GM23338 (cell line): ENCODE results near the gene PER1. TPM values are rescaled to one million over a fixed set of nuclear protein-coding genes. Genes with fewer than 3 reads are reported as not detected.

Source experiments
- ATAC-seq: fragments of 200-7000 bp; cut with Tn5 transposase; 3 replicates; pipeline ENCODE4 v1.9.1; 2020
- DNase-seq: peaks from one replicate; pipeline ENCODE4 v3.0.0-alpha.2; 2015; ENCODE audit warnings: low spot score
- H2AFZ ChIP-seq: fragments of 200-600 bp; sonication (generic); 2 replicates; pipeline ENCODE4 v1.8.0; 2016; ENCODE audit warnings: antibody characterized with exemption, mild to moderate bottlenecking, moderate library complexity
- H3F3A ChIP-seq: fragments of 200-600 bp; sonication (generic); replicated peaks from 2 replicates; pipeline ENCODE4 v1.8.0; 2017; ENCODE audit warnings: antibody characterized with exemption, mixed run types, low read depth
- H3K27ac ChIP-seq: fragments of 200-600 bp; sonication (generic); 2 replicates; pipeline ENCODE4 v1.6.1; 2016; ENCODE audit warnings: low read depth
- H3K27me3 ChIP-seq: fragments of 200-600 bp; sonication (generic); 2 replicates; pipeline ENCODE4 v1.8.0; 2016; ENCODE audit warnings: mild to moderate bottlenecking, mixed run types, moderate library complexity; ENCODE audit not compliant: insufficient read depth
- H3K36me3 ChIP-seq: fragments of 200-600 bp; sonication (generic); 2 replicates; pipeline ENCODE4 v1.8.0; 2016; ENCODE audit warnings: mild to moderate bottlenecking; ENCODE audit not compliant: insufficient read depth
- H3K4me1 ChIP-seq: fragments of 200-600 bp; sonication (generic); 2 replicates; pipeline ENCODE4 v1.8.0; 2016; ENCODE audit warnings: mild to moderate bottlenecking, moderate library complexity; ENCODE audit not compliant: insufficient read depth
- H3K4me2 ChIP-seq: fragments of 200-600 bp; sonication (generic); 2 replicates; pipeline ENCODE4 v1.7.1; 2017; ENCODE audit warnings: mixed run types
- H3K4me3 ChIP-seq: fragments of 200-600 bp; sonication (generic); 2 replicates; pipeline ENCODE4 v1.6.1; 2016; ENCODE audit warnings: mixed run types
- H3K79me2 ChIP-seq: fragments of 200-600 bp; sonication (generic); replicated peaks from 2 replicates; pipeline ENCODE4 v1.8.0; 2017; ENCODE audit warnings: mild to moderate bottlenecking; ENCODE audit not compliant: insufficient read depth
- H3K9me2 ChIP-seq: fragments of 200-600 bp; sonication (generic); 2 replicates; pipeline ENCODE4 v1.8.0; 2017; ENCODE audit not compliant: insufficient read depth
- H4K20me1 ChIP-seq: fragments of 200-600 bp; sonication (generic); replicated peaks from 2 replicates; pipeline ENCODE4 v1.8.0; 2017; ENCODE audit warnings: mild to moderate bottlenecking; ENCODE audit not compliant: insufficient read depth
- H3K27ac Mint-ChIP-seq: 2 replicates; pipeline ENCODE4 v1.8.0; 2020; ENCODE audit warnings: inconsistent platforms, mild to moderate bottlenecking, moderate library complexity, mixed read lengths
- H3K27me3 Mint-ChIP-seq: 3 replicates; pipeline ENCODE4 v1.8.0; 2022; ENCODE audit warnings: low read depth, mild to moderate bottlenecking, moderate library complexity, mixed read lengths, inconsistent platforms; ENCODE audit not compliant: insufficient read depth, poor library complexity
- H3K36me3 Mint-ChIP-seq: 3 replicates; pipeline ENCODE4 v1.8.0; 2021; ENCODE audit warnings: low read depth, mild to moderate bottlenecking, inconsistent platforms, moderate library complexity, mixed read lengths
- H3K4me1 Mint-ChIP-seq: 3 replicates; pipeline ENCODE4 v1.8.0; 2020; ENCODE audit warnings: mild to moderate bottlenecking, inconsistent platforms, mixed read lengths
- H3K4me3 Mint-ChIP-seq: 3 replicates; pipeline ENCODE4 v1.8.0; 2021; ENCODE audit warnings: moderate library complexity, mild to moderate bottlenecking, inconsistent platforms, mixed read lengths
- H3K9me3 Mint-ChIP-seq: 3 replicates; pipeline ENCODE4 v1.8.0; 2020; ENCODE audit warnings: moderate library complexity, mild to moderate bottlenecking, inconsistent platforms, mixed read lengths
- CREB1 ChIP-seq: fragments of 250-450 bp; sonication (Bioruptor Pico); IDR thresholded peaks from 2 replicates; pipeline ENCODE4 v1.5.0; 2020; ENCODE audit warnings: low read depth, mild to moderate bottlenecking, moderate library complexity
- EZH2 ChIP-seq: fragments of 200-600 bp; sonication (generic); IDR thresholded peaks from one replicate; pipeline ENCODE4 v1.8.0; 2017; ENCODE audit warnings: antibody characterized with exemption, mild to moderate bottlenecking, low read depth; ENCODE audit not compliant: unreplicated experiment
- polyA plus RNA-seq: library from polyadenylated mRNA; unstranded; fragments of >200 nt; fragmentation: Nextera tagmentation; extraction: Ambion mirVana; gene quantifications from 2 replicates; pipeline ENCODE4 v1.2.1, GENCODE V29; 2016
- total RNA-seq: library from RNA; depleted of rRNA; stranded (reverse); fragments of >200 nt; shearing (Covaris generic); gene quantifications from 2 replicates; pipeline ENCODE4 v1.2.3, GENCODE V29; 2014
- TF ChIP-seq, protein P1 (sequence below): IDR thresholded peaks from one replicate; pipeline ENCODE4 v1.6.1; 2018; ENCODE audit warnings: antibody characterized with exemption; ENCODE audit not compliant: unreplicated experiment

Gene PER1
- total and polyA plus RNA-seq, 2 experiments from 2014 or later = 12.2 to 36.1 TPM

DNA sequence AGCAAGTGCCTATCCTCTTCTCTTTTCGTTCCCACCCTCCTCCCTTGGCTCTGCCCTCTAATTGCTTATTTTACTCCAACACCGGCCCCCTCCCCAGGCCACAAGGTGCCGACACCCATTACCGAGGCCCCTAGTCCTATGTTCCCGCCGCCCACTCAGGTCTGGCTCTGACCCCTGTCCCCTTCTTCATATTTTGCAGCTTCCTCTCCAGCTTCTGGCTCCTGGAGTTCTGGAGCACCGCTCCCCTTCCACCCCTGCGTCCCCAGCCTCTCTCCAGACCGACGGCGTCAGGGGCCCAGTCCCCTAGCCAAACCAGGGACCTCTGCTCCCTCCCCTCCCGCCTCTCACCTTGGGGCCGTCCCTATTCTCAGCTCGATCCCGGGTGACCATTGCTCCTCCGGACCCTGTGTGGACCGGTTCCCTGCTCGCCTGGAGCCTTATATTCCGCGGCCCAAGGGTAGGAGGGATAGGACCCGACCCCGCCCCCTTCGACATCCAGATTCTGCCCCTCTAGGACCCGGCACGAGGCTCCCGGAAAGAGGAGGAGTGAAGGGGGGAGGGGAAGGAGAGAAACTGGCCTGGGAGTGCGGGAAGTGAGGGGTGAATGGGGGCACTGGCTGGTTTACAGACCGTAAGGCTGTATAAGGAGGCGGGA, 28.4 kb downstream of the PER1 start, which contains the start of gene HES7:
TSS of gene HES7 (minus strand) at position 412 of the 655 bp plus-strand sequence. CDS start at position 390, 22 bp downstream.
- Mint-ChIP-seq H3K4me3 (peak within 1 kb of the TSS; percentile 83), H3K27ac (no peak within 1 kb of the TSS), H3K4me1 (peaks cover 32% of the 10 kb centered on the region), H3K36me3 (peaks cover 12% of the 10 kb centered on the region), H3K27me3 (peaks cover 89% of the 10 kb centered on the region), H3K9me3 (peaks cover 24% of the 10 kb centered on the region)
- H2AFZ ChIP-seq = peak within 1 kb of the TSS; percentile 67; the same call in 1 of the 2 replicates
- DNase-seq (peak; percentile 92), ATAC-seq (peak; percentile 0)
- TF ChIP-seq EZH2 = peak; percentile 19
- no peak for TF ChIP-seq CREB1 (CRISPR knock-in tag)
- H3K4me1 ChIP-seq = peaks cover 26% of the 10 kb centered on the region
- H3K9me2 ChIP-seq = no peaks in the 10 kb centered on the region
- peaks cover 6% of the 10 kb centered on the region; the same call in 1 of the 2 replicates for H4K20me1 ChIP-seq
- H3K4me3 ChIP-seq = peak within 1 kb of the TSS; percentile 66
- no peaks in the 10 kb centered on the region for H3K79me2 ChIP-seq
- H3K4me2 ChIP-seq = peak within 1 kb of the TSS; percentile 94
- H3K27ac ChIP-seq = no peak within 1 kb of the TSS
- H3F3A ChIP-seq = peaks cover 18% of the 10 kb centered on the region
- H3K27me3 ChIP-seq = peaks cover 69% of the 10 kb centered on the region
- no peaks in the 10 kb centered on the region for H3K36me3 ChIP-seq

DNA sequence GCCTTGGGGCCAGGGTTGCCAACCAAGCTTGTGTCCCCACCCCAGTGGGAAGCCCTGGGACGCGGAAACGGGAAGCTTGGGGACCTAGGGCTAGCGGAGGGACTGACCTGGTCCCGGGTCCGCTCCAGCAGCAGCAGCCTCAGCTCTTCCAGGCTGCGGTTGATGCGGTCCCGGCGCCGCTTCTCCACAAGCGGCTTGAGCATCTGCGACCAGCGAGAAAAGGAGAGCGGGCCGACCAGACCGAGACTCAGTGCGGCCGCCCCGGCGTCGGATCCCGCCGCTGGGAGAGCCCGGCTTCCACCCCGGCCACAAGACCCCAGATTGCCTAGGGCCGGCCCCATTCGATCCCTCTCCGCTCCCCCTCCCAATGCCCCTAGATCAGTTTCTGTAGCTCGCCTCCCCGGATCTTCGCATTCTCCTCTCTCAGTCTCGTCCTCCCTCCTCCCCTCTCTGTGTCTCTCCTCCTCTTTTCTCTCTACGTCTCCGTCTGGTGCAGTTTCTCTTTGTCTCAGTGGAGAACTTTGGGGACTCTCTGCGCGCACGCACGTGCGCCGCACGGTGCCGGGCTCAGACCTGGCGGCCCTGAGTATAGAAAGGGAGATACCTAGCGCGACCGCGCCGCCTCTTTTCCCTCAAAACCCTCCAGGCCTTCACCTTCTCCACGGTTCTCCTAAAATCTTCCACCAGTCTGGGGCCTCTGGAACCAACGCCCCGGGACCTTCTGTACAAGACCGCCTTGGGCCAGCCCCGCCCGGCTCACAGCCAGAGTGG, 29.1 kb downstream of the PER1 start:
- Histone ChIP-seq H3K4me2 (peak overlapping the region; percentile 94), H3F3A (peaks cover 22% of the 10 kb centered on the region), H4K20me1 (peaks cover 6% of the 10 kb centered on the region; the same call in 1 of the 2 replicates), H3K27me3 (peaks cover 68% of the 10 kb centered on the region), H3K27ac (no peak overlapping the region), H3K36me3 (no peaks in the 10 kb centered on the region), H3K4me3 (peak overlapping the region; percentile 66), H3K4me1 (peaks cover 26% of the 10 kb centered on the region), H2AFZ (peak overlapping the region; percentile 67; the same call in 1 of the 2 replicates), H3K9me2 (no peaks in the 10 kb centered on the region), H3K79me2 (no peaks in the 10 kb centered on the region)
- ATAC-seq (no peak), DNase-seq (peak; percentile 44)
- peaks cover 24% of the 10 kb centered on the region for H3K9me3 Mint-ChIP-seq
- peaks cover 32% of the 10 kb centered on the region for H3K4me1 Mint-ChIP-seq
- peaks cover 13% of the 10 kb centered on the region for H3K36me3 Mint-ChIP-seq
- H3K4me3 Mint-ChIP-seq = peak overlapping the region; percentile 83
- H3K27me3 Mint-ChIP-seq = peaks cover 89% of the 10 kb centered on the region
- TF ChIP-seq, protein P1, sequence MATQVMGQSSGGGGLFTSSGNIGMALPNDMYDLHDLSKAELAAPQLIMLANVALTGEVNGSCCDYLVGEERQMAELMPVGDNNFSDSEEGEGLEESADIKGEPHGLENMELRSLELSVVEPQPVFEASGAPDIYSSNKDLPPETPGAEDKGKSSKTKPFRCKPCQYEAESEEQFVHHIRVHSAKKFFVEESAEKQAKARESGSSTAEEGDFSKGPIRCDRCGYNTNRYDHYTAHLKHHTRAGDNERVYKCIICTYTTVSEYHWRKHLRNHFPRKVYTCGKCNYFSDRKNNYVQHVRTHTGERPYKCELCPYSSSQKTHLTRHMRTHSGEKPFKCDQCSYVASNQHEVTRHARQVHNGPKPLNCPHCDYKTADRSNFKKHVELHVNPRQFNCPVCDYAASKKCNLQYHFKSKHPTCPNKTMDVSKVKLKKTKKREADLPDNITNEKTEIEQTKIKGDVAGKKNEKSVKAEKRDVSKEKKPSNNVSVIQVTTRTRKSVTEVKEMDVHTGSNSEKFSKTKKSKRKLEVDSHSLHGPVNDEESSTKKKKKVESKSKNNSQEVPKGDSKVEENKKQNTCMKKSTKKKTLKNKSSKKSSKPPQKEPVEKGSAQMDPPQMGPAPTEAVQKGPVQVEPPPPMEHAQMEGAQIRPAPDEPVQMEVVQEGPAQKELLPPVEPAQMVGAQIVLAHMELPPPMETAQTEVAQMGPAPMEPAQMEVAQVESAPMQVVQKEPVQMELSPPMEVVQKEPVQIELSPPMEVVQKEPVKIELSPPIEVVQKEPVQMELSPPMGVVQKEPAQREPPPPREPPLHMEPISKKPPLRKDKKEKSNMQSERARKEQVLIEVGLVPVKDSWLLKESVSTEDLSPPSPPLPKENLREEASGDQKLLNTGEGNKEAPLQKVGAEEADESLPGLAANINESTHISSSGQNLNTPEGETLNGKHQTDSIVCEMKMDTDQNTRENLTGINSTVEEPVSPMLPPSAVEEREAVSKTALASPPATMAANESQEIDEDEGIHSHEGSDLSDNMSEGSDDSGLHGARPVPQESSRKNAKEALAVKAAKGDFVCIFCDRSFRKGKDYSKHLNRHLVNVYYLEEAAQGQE = no peak
- peak; percentile 87 for TF ChIP-seq EZH2
- no peak overlapping the region for H3K27ac Mint-ChIP-seq
